Endothelial cell of umbilical vein (primary cell): ENCODE results near the gene SRPK2. TPM values are rescaled to one million over a fixed set of nuclear protein-coding genes. Genes with fewer than 3 reads are reported as not detected.

Experiments
- BruUV-seq: library from RNA; stranded (reverse); fragments of 400-500 nt; replicated peaks from 2 replicates; lab custom pipeline; 2021; lab: Mats Ljungman, UMichigan
- CTCF ChIA-PET: fragments of 300-600, 350-600 bp; sonication (Branson Sonifier 250); formaldehyde crosslinking; loops from one replicate; lab custom pipeline; 2021; ENCODE audit warnings: antibody characterized with exemption, inconsistent platforms; lab: Charles Lee
- POLR2A ChIA-PET: fragments of 300-600, 350-600 bp; sonication (Branson Sonifier 250); formaldehyde crosslinking; loops from one replicate; lab custom pipeline; 2021; ENCODE audit warnings: antibody characterized with exemption, inconsistent platforms; lab: Charles Lee
- DNase-seq: peaks from one replicate; pipeline ENCODE4 v3.0.0-alpha.2; 2011; ENCODE audit warnings: low read depth, low spot score
- FAIRE-seq: peaks from 2 replicates; lab custom pipeline; 2011; peaks lifted over from hg19 to GRCh38; lab: Jason Lieb, UNC
- H2AFZ ChIP-seq: 2 replicates; pipeline ENCODE4 v1.6.0; 2012; ENCODE audit warnings: low read depth, low read length, control low read depth, inconsistent platforms
- H3K27ac ChIP-seq: 2 replicates; pipeline ENCODE4 v1.5.1; 2011; ENCODE audit warnings: low read depth, mild to moderate bottlenecking, control low read depth, low read length, moderate library complexity; ENCODE audit not compliant: insufficient read depth
- H3K27me3 ChIP-seq, 2 experiments: 2 replicates each; pipeline versions ENCODE4 v1.6.0 to v1.6.1; 2011; ENCODE audit warnings: low read length in 2 of 2, mixed read lengths in 1 of 2; ENCODE audit not compliant: control insufficient read depth in 2 of 2, insufficient read depth in 2 of 2
- H3K36me3 ChIP-seq, 2 experiments: 2 replicates in 1 of 2; 3 replicates in 1 of 2; pipeline ENCODE4 v1.5.1; 2011; ENCODE audit warnings: low read length in 2 of 2, mild to moderate bottlenecking in 1 of 2, moderate library complexity in 1 of 2; ENCODE audit not compliant: control insufficient read depth in 2 of 2, insufficient read depth in 2 of 2; ENCODE audit errors: extremely low read depth in 1 of 2
- H3K4me1 ChIP-seq: 3 replicates; pipeline ENCODE4 v1.5.1; 2011; ENCODE audit warnings: mild to moderate bottlenecking, low read length; ENCODE audit not compliant: control insufficient read depth, insufficient read depth; ENCODE audit errors: extremely low read depth
- H3K4me2 ChIP-seq: 2 replicates; pipeline ENCODE4 v1.6.1; 2011; ENCODE audit warnings: low read length, control low read depth, mixed read lengths; ENCODE audit not compliant: insufficient read depth
- H3K4me3 ChIP-seq, 3 experiments: fragments of 200-600 bp in 1 of 3; sonication (generic), shearing (Covaris generic) in 1 of 3; replicated peaks in 1 of 3; 2 replicates each; pipeline ENCODE4 v1.5.1; 2011 to 2016; ENCODE audit warnings: control low read depth in 3 of 3, low read length in 3 of 3, mild to moderate bottlenecking in 2 of 3, inconsistent platforms in 1 of 3, low read depth in 1 of 3, moderate library complexity in 1 of 3; ENCODE audit not compliant: insufficient read depth in 1 of 3
- H3K79me2 ChIP-seq: 2 replicates; pipeline ENCODE4 v1.6.0; 2012; ENCODE audit warnings: low read length, inconsistent platforms; ENCODE audit not compliant: control insufficient read depth, insufficient read depth
- H3K9ac ChIP-seq: replicated peaks from 2 replicates; pipeline ENCODE3; 2011; ENCODE audit warnings: low read length, control low read depth; ENCODE audit not compliant: insufficient read depth; ENCODE audit errors: extremely low read depth
- H3K9me1 ChIP-seq: replicated peaks from 3 replicates; pipeline ENCODE4 v1.6.0; 2011; ENCODE audit warnings: mild to moderate bottlenecking, low read length; ENCODE audit not compliant: control insufficient read depth, insufficient read depth; ENCODE audit errors: extremely low read depth
- H3K9me3 ChIP-seq: replicated peaks from 2 replicates; pipeline ENCODE4 v1.5.1; 2012; ENCODE audit warnings: low read length, inconsistent platforms; ENCODE audit not compliant: control insufficient read depth, insufficient read depth
- H4K20me1 ChIP-seq: replicated peaks from 2 replicates; pipeline ENCODE3; 2011; ENCODE audit warnings: mild to moderate bottlenecking, low read length; ENCODE audit not compliant: control insufficient read depth, insufficient read depth; ENCODE audit errors: extremely low read depth
- EZH2 ChIP-seq: IDR thresholded peaks from 2 replicates; pipeline ENCODE4 v1.6.1; 2012; ENCODE audit warnings: borderline replicate concordance, low read depth, mild to moderate bottlenecking, moderate library complexity, low read length, inconsistent platforms; ENCODE audit not compliant: severe bottlenecking
- FOS ChIP-seq: IDR thresholded peaks from 2 replicates; pipeline ENCODE4 v1.6.1; 2011; ENCODE audit warnings: mild to moderate bottlenecking, low read length, moderate library complexity, borderline replicate concordance; ENCODE audit not compliant: insufficient read depth
- GATA2 ChIP-seq: IDR thresholded peaks from 2 replicates; pipeline ENCODE4 v1.7.0; 2011; ENCODE audit warnings: low read depth, mild to moderate bottlenecking, moderate library complexity, mixed read lengths, low read length; ENCODE audit not compliant: insufficient read length, insufficient read depth
- JUN ChIP-seq: IDR thresholded peaks from 2 replicates; pipeline ENCODE4 v1.6.1; 2011; ENCODE audit warnings: borderline replicate concordance, low read depth; ENCODE audit not compliant: insufficient read length, insufficient read depth
- MAX ChIP-seq: IDR thresholded peaks from 2 replicates; pipeline ENCODE4 v1.6.1; 2011; ENCODE audit not compliant: insufficient read depth, insufficient read length
- MYC ChIP-seq: IDR thresholded peaks from one replicate; pipeline ENCODE4 v1.6.1; 2011; ENCODE audit warnings: mild to moderate bottlenecking, low read depth, low read length
- POLR2A ChIP-seq: IDR thresholded peaks from 2 replicates; pipeline ENCODE4 v1.6.1; 2012; ENCODE audit warnings: low read depth, mild to moderate bottlenecking, control low read depth, low read length
- POLR2AphosphoS5 ChIP-seq: IDR thresholded peaks from 2 replicates; pipeline ENCODE4 v1.6.1; 2012; ENCODE audit warnings: low read depth, mild to moderate bottlenecking, control low read depth, low read length, moderate library complexity; ENCODE audit not compliant: insufficient read depth
- dilution Hi-C: fragments of 300-500 bp; cut with MboI; formaldehyde crosslinking; loops from one replicate; pipeline ENCODE4 v1.15.0; 2019; ENCODE audit warnings: low sequenced_read_pairs; ENCODE audit not compliant: extremely low pct_ligation_motif_present
- intact Hi-C: fragments of 100-400 bp; cut with micrococcal nuclease; formaldehyde crosslinking; loops from one replicate; pipeline ENCODE4 v1.10.0; 2022
- polyA plus RNA-seq, 4 experiments: library from polyadenylated mRNA; depleted of rRNA in 3 of 4; stranded (reverse) in 3 of 4; unstranded in 1 of 4; fragments of >200 nt; gene quantifications; 2 replicates each; pipeline versions ENCODE4 v1.2.1 to v1.2.3, GENCODE V29; 2011 to 2012; ENCODE audit warnings: missing spikeins in 1 of 4
- total RNA-seq: library from RNA; stranded (reverse); gene quantifications from 2 replicates; pipeline ENCODE4 v1.2.3, GENCODE V29; 2021
- TF ChIP-seq, protein P1 (sequence below), 2 donors: IDR thresholded peaks; 1 replicate in 1 of 2; 2 replicates in 1 of 2; pipeline ENCODE4 v1.5.1; 2011; ENCODE audit warnings: low read length in 2 of 2, mild to moderate bottlenecking in 2 of 2, moderate library complexity in 2 of 2, control low read depth in 1 of 2, inconsistent platforms in 1 of 2, low read depth in 1 of 2; ENCODE audit not compliant: insufficient read depth in 1 of 2; ENCODE audit errors: extremely low read depth in 1 of 2

Gene SRPK2
- total and polyA plus RNA-seq, 2 donors (not counting 3 experiments of a cell fraction or from before 2014, with no cell fraction given), result 13.4 to 55.2 TPM

GRCh38 chr7:105297309-105297708, 91.4 kb downstream of the SRPK2 start:
- no peaks in the 10 kb centered on the region for H3K27me3 ChIP-seq
- no peaks in the 10 kb centered on the region for H3K9me1 ChIP-seq
- H3K36me3 ChIP-seq, result no peaks in the 10 kb centered on the region
- H2AFZ ChIP-seq, result no peak overlapping the region
- no peak overlapping the region for H3K4me2 ChIP-seq
- FAIRE-seq, result no peak
- CTCF ChIA-PET, result interaction anchor here (0.8 to 1.8 kb wide), 4 partner anchors 11 to 29 kb away, joined by 3 to 6 read pairs (median 4); no protein-coding TSS in a partner anchor
- peaks cover 65% of the 10 kb centered on the region for H3K79me2 ChIP-seq
- peaks cover 4% of the 10 kb centered on the region for H4K20me1 ChIP-seq
- H3K9ac ChIP-seq, result no peak overlapping the region
- POLR2A ChIA-PET, result no interaction called here
- TF ChIP-seq MAX, result no peak
- TF ChIP-seq GATA2, result no peak
- TF ChIP-seq, protein P1, sequence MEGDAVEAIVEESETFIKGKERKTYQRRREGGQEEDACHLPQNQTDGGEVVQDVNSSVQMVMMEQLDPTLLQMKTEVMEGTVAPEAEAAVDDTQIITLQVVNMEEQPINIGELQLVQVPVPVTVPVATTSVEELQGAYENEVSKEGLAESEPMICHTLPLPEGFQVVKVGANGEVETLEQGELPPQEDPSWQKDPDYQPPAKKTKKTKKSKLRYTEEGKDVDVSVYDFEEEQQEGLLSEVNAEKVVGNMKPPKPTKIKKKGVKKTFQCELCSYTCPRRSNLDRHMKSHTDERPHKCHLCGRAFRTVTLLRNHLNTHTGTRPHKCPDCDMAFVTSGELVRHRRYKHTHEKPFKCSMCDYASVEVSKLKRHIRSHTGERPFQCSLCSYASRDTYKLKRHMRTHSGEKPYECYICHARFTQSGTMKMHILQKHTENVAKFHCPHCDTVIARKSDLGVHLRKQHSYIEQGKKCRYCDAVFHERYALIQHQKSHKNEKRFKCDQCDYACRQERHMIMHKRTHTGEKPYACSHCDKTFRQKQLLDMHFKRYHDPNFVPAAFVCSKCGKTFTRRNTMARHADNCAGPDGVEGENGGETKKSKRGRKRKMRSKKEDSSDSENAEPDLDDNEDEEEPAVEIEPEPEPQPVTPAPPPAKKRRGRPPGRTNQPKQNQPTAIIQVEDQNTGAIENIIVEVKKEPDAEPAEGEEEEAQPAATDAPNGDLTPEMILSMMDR (IDR thresholded peaks at IDR 0.05; ENCODE audit: extremely low read depth in 1 of 2, insufficient read depth in 1 of 2, low read depth in 1 of 2, low read length in 2 of 2), result no peak
- no peak for TF ChIP-seq EZH2
- TF ChIP-seq POLR2AphosphoS5, result no peak
- no peak for TF ChIP-seq POLR2A
- TF ChIP-seq FOS, result no peak
- TF ChIP-seq MYC, result no peak
- no peak for TF ChIP-seq JUN
- intact Hi-C loops, result no loop called here
- no peak overlapping the region for H3K4me3 ChIP-seq
- no peak overlapping the region for H3K27ac ChIP-seq
- H3K4me1 ChIP-seq, result no peaks in the 10 kb centered on the region
- dilution Hi-C loops, result no loop called here
- DNase-seq, result no peak
- H3K9me3 ChIP-seq, result no peaks in the 10 kb centered on the region
- no TSS peak for BruUV-seq
